ENCODE data around the gene ME3. TPM values are rescaled to one million over a fixed set of nuclear protein-coding genes. Genes with fewer than 3 reads are reported as not detected.

Gene ME3
- total RNA-seq, 1 experiment from 2014 or later = 35.3 TPM

DNA sequence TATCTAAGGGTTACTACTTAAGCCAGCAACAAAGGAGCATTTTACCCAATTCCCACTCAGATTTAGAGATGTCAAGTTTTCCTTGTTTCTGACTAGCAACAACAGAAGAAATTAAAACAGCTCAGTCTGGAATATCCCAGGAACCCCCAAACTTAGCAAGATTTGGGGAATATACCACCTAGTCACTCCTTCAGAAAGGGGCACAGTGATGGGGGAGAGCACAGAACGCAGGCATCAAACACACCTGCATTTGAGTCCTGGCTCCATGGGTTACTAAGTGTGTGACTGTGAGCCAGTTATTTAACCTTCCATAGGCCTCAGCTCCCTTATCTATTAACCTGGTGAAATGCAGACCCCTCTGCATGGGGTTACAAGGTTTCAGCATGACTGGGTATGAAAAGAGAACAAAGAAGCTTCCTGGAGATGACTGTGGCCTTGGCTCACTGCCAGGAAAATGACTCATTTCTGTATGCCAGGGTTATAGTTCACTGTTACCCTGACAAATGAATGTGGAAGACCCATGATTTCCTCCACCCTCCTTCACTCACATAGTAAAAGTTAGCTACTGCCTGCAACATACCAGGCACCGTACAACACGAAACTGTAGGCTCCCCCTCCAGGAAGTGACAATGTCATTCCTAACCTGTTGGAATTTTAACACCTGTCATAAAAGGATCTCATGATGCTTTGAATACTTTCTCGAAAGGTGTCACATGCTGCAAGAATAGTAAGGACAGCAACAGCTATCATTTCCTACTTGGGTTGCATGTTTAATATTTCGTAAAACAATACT, 79.6 kb downstream of the ME3 start:
- peaks cover 48% of the 10 kb centered on the region for H3K4me1 ChIP-seq (ENCODE audit: control insufficient read depth, insufficient read depth, low read length)
- peak overlapping the region in 1 of 2 experiments; percentile 0; a peak in 1 of 4 replicates for H3K4me3 ChIP-seq (ENCODE audit: low read depth in 2 of 2, low read length in 2 of 2)
- peak overlapping the region; percentile 92 for H3K27ac ChIP-seq (ENCODE audit: low read length)

DNA sequence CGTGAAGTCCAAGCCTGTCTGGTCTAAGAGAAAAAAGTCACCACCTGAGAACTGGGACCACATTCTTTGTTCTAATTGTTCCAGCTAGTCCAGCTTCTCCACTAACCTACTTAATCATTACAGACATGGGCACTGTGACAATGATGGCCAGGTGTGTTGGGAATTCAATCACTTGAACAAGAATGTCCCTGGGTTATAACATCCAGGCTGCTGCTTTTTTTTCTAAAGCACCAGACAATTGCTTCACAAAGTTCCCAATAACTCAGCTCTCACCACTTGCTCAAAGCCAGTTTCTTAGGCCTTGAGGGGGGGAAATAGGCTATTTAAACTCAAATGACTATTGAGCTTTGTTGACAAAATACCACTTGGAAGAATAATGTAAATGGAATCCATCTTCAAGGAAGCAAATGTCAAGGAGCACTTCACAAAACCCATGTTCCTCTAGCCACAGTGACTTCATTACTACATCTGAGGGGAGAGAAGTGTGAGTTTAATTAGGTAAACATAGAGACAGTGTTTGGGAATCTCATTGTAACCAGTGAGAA, 80.3 kb downstream of the ME3 start:
- intact Hi-C loops (cut with micrococcal nuclease; ENCODE audit: unreplicated experiment) (no loop called here), in situ Hi-C loops (cut with HindIII; ENCODE audit: low pct_unique_long_range_greater_than_20kb, low sequenced_read_pairs) (no loop called here)
- ATAC-seq (peak; percentile 14), DNase-seq (ENCODE audit: low read depth, low spot score) (no peak)
- no TSS peak for BruUV-seq (replicated peaks)
- Histone ChIP-seq H3K36me3 (ENCODE audit: control insufficient read depth, insufficient read depth, low read length) (no peaks in the 10 kb centered on the region), H3K27me3 (ENCODE audit: control insufficient read depth, insufficient read depth, low read length) (no peaks in the 10 kb centered on the region), H3K4me3 (ENCODE audit: low read depth in 2 of 2, low read length in 2 of 2) (no peak overlapping the region), H3K4me1 (ENCODE audit: control insufficient read depth, insufficient read depth, low read length) (peaks cover 48% of the 10 kb centered on the region), H3K9me3 (ENCODE audit: control insufficient read depth, insufficient read depth, low read depth, low read length) (no peaks in the 10 kb centered on the region), H3K27ac (ENCODE audit: low read length) (peak overlapping the region; percentile 92)
- ChIA-PET CTCF (no interaction called here), POLR2A (interaction anchor here (0.6 to 1.1 kb wide), 3 partner anchors 12 to 663 kb away, joined by 3 to 8 read pairs (median 4); no protein-coding TSS in a partner anchor)
- TF ChIP-seq TCF7L2 (IDR thresholded peaks at IDR 0.05; ENCODE audit: low read depth, low read length) (no peak), POLR2AphosphoS5 (IDR thresholded peaks at IDR 0.05; ENCODE audit: low read depth, low read length) (no peak), SIN3A (IDR thresholded peaks at IDR 0.05; ENCODE audit: borderline replicate concordance, insufficient read depth, low read depth, low read length) (no peak)
- TF ChIP-seq, protein P1, sequence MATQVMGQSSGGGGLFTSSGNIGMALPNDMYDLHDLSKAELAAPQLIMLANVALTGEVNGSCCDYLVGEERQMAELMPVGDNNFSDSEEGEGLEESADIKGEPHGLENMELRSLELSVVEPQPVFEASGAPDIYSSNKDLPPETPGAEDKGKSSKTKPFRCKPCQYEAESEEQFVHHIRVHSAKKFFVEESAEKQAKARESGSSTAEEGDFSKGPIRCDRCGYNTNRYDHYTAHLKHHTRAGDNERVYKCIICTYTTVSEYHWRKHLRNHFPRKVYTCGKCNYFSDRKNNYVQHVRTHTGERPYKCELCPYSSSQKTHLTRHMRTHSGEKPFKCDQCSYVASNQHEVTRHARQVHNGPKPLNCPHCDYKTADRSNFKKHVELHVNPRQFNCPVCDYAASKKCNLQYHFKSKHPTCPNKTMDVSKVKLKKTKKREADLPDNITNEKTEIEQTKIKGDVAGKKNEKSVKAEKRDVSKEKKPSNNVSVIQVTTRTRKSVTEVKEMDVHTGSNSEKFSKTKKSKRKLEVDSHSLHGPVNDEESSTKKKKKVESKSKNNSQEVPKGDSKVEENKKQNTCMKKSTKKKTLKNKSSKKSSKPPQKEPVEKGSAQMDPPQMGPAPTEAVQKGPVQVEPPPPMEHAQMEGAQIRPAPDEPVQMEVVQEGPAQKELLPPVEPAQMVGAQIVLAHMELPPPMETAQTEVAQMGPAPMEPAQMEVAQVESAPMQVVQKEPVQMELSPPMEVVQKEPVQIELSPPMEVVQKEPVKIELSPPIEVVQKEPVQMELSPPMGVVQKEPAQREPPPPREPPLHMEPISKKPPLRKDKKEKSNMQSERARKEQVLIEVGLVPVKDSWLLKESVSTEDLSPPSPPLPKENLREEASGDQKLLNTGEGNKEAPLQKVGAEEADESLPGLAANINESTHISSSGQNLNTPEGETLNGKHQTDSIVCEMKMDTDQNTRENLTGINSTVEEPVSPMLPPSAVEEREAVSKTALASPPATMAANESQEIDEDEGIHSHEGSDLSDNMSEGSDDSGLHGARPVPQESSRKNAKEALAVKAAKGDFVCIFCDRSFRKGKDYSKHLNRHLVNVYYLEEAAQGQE (IDR thresholded peaks at IDR 0.05; ENCODE audit: insufficient read depth in 1 of 2, low read depth in 2 of 2, low read length in 1 of 2) = no peak
- TF ChIP-seq, protein P2, sequence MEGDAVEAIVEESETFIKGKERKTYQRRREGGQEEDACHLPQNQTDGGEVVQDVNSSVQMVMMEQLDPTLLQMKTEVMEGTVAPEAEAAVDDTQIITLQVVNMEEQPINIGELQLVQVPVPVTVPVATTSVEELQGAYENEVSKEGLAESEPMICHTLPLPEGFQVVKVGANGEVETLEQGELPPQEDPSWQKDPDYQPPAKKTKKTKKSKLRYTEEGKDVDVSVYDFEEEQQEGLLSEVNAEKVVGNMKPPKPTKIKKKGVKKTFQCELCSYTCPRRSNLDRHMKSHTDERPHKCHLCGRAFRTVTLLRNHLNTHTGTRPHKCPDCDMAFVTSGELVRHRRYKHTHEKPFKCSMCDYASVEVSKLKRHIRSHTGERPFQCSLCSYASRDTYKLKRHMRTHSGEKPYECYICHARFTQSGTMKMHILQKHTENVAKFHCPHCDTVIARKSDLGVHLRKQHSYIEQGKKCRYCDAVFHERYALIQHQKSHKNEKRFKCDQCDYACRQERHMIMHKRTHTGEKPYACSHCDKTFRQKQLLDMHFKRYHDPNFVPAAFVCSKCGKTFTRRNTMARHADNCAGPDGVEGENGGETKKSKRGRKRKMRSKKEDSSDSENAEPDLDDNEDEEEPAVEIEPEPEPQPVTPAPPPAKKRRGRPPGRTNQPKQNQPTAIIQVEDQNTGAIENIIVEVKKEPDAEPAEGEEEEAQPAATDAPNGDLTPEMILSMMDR (IDR thresholded peaks at IDR 0.05) = no peak

More for the DNA sequence above, 79.6 kb downstream of the ME3 start:
- TF ChIP-seq POLR2AphosphoS5 (IDR thresholded peaks at IDR 0.05; ENCODE audit: low read depth, low read length) = peak; percentile 50; the same call in 1 of the 2 replicates
- TF ChIP-seq, protein P1 (IDR thresholded peaks at IDR 0.05; ENCODE audit: insufficient read depth in 1 of 2, low read depth in 2 of 2, low read length in 1 of 2) = 0 out of 4 replicates have a peak, but pooled peaks of 1 of the 2 experiments have one; percentile 19
- peak; percentile 69 for TF ChIP-seq TCF7L2 (IDR thresholded peaks at IDR 0.05; ENCODE audit: low read depth, low read length)
- no peak for TF ChIP-seq SIN3A (IDR thresholded peaks at IDR 0.05; ENCODE audit: borderline replicate concordance, insufficient read depth, low read depth, low read length)
- TF ChIP-seq, protein P2 (IDR thresholded peaks at IDR 0.05) = no peak
- Histone ChIP-seq H3K27me3 (ENCODE audit: control insufficient read depth, insufficient read depth, low read length) (no peaks in the 10 kb centered on the region), H3K36me3 (ENCODE audit: control insufficient read depth, insufficient read depth, low read length) (no peaks in the 10 kb centered on the region), H3K9me3 (ENCODE audit: control insufficient read depth, insufficient read depth, low read depth, low read length) (no peaks in the 10 kb centered on the region; the same call in 1 of the 2 replicates)
- BruUV-seq (replicated peaks) = no TSS peak
- in situ Hi-C loops (cut with HindIII; ENCODE audit: low pct_unique_long_range_greater_than_20kb, low sequenced_read_pairs) = no loop called here
- intact Hi-C loops (cut with micrococcal nuclease; ENCODE audit: unreplicated experiment) = no loop called here
- DNase-seq (ENCODE audit: low read depth, low spot score) = peak; percentile 99
- peak; percentile 88 for ATAC-seq
- ChIA-PET CTCF (no interaction called here), POLR2A (interaction anchor here (0.6 to 1.1 kb wide), 3 partner anchors 13 to 663 kb away, joined by 3 to 8 read pairs (median 4); no protein-coding TSS in a partner anchor)
